GM23338 (cell line): Measurements from ENCODE around the gene SELENOS. TPM values are rescaled to one million over a fixed set of nuclear protein-coding genes. Genes with fewer than 3 reads are reported as not detected.

Experiments
- ATAC-seq: fragments of 200-7000 bp; cut with Tn5 transposase; 3 replicates; pipeline ENCODE4 v1.9.1; 2020
- DNase-seq: peaks from one replicate; pipeline ENCODE4 v3.0.0-alpha.2; 2015; ENCODE audit warnings: low spot score
- H2AFZ ChIP-seq: fragments of 200-600 bp; sonication (generic); 2 replicates; pipeline ENCODE4 v1.8.0; 2016; ENCODE audit warnings: antibody characterized with exemption, mild to moderate bottlenecking, moderate library complexity
- H3F3A ChIP-seq: fragments of 200-600 bp; sonication (generic); replicated peaks from 2 replicates; pipeline ENCODE4 v1.8.0; 2017; ENCODE audit warnings: antibody characterized with exemption, mixed run types, low read depth
- H3K27ac ChIP-seq: fragments of 200-600 bp; sonication (generic); 2 replicates; pipeline ENCODE4 v1.6.1; 2016; ENCODE audit warnings: low read depth
- H3K27me3 ChIP-seq: fragments of 200-600 bp; sonication (generic); 2 replicates; pipeline ENCODE4 v1.8.0; 2016; ENCODE audit warnings: mild to moderate bottlenecking, mixed run types, moderate library complexity; ENCODE audit not compliant: insufficient read depth
- H3K36me3 ChIP-seq: fragments of 200-600 bp; sonication (generic); 2 replicates; pipeline ENCODE4 v1.8.0; 2016; ENCODE audit warnings: mild to moderate bottlenecking; ENCODE audit not compliant: insufficient read depth
- H3K4me1 ChIP-seq: fragments of 200-600 bp; sonication (generic); 2 replicates; pipeline ENCODE4 v1.8.0; 2016; ENCODE audit warnings: mild to moderate bottlenecking, moderate library complexity; ENCODE audit not compliant: insufficient read depth
- H3K4me2 ChIP-seq: fragments of 200-600 bp; sonication (generic); 2 replicates; pipeline ENCODE4 v1.7.1; 2017; ENCODE audit warnings: mixed run types
- H3K4me3 ChIP-seq: fragments of 200-600 bp; sonication (generic); 2 replicates; pipeline ENCODE4 v1.6.1; 2016; ENCODE audit warnings: mixed run types
- H3K79me2 ChIP-seq: fragments of 200-600 bp; sonication (generic); replicated peaks from 2 replicates; pipeline ENCODE4 v1.8.0; 2017; ENCODE audit warnings: mild to moderate bottlenecking; ENCODE audit not compliant: insufficient read depth
- H3K9me2 ChIP-seq: fragments of 200-600 bp; sonication (generic); 2 replicates; pipeline ENCODE4 v1.8.0; 2017; ENCODE audit not compliant: insufficient read depth
- H4K20me1 ChIP-seq: fragments of 200-600 bp; sonication (generic); replicated peaks from 2 replicates; pipeline ENCODE4 v1.8.0; 2017; ENCODE audit warnings: mild to moderate bottlenecking; ENCODE audit not compliant: insufficient read depth
- H3K27ac Mint-ChIP-seq: 2 replicates; pipeline ENCODE4 v1.8.0; 2020; ENCODE audit warnings: inconsistent platforms, mild to moderate bottlenecking, moderate library complexity, mixed read lengths
- H3K27me3 Mint-ChIP-seq: 3 replicates; pipeline ENCODE4 v1.8.0; 2022; ENCODE audit warnings: low read depth, mild to moderate bottlenecking, moderate library complexity, mixed read lengths, inconsistent platforms; ENCODE audit not compliant: insufficient read depth, poor library complexity
- H3K36me3 Mint-ChIP-seq: 3 replicates; pipeline ENCODE4 v1.8.0; 2021; ENCODE audit warnings: low read depth, mild to moderate bottlenecking, inconsistent platforms, moderate library complexity, mixed read lengths
- H3K4me1 Mint-ChIP-seq: 3 replicates; pipeline ENCODE4 v1.8.0; 2020; ENCODE audit warnings: mild to moderate bottlenecking, inconsistent platforms, mixed read lengths
- H3K4me3 Mint-ChIP-seq: 3 replicates; pipeline ENCODE4 v1.8.0; 2021; ENCODE audit warnings: moderate library complexity, mild to moderate bottlenecking, inconsistent platforms, mixed read lengths
- H3K9me3 Mint-ChIP-seq: 3 replicates; pipeline ENCODE4 v1.8.0; 2020; ENCODE audit warnings: moderate library complexity, mild to moderate bottlenecking, inconsistent platforms, mixed read lengths
- CREB1 ChIP-seq: fragments of 250-450 bp; sonication (Bioruptor Pico); IDR thresholded peaks from 2 replicates; pipeline ENCODE4 v1.5.0; 2020; ENCODE audit warnings: low read depth, mild to moderate bottlenecking, moderate library complexity
- EZH2 ChIP-seq: fragments of 200-600 bp; sonication (generic); IDR thresholded peaks from one replicate; pipeline ENCODE4 v1.8.0; 2017; ENCODE audit warnings: antibody characterized with exemption, mild to moderate bottlenecking, low read depth; ENCODE audit not compliant: unreplicated experiment
- EZH2phosphoT487 ChIP-seq: fragments of 200-600 bp; sonication (generic); IDR thresholded peaks from one replicate; pipeline ENCODE4 v1.8.1; 2018; ENCODE audit warnings: antibody characterized with exemption; ENCODE audit not compliant: unreplicated experiment
- JUNB ChIP-seq: IDR thresholded peaks from one replicate; pipeline ENCODE4 v1.6.1; 2016; ENCODE audit warnings: antibody characterized with exemption; ENCODE audit not compliant: unreplicated experiment
- NANOG ChIP-seq: IDR thresholded peaks from 2 replicates; pipeline ENCODE4 v1.6.1; 2016; ENCODE audit warnings: antibody characterized with exemption, borderline replicate concordance
- POLR2AphosphoS5 ChIP-seq: IDR thresholded peaks from 2 replicates; pipeline ENCODE4 v1.6.1; 2016; ENCODE audit warnings: antibody characterized with exemption, low read depth
- STAT1 ChIP-seq: IDR thresholded peaks from one replicate; pipeline ENCODE4 v1.6.1; 2016; ENCODE audit warnings: antibody characterized with exemption; ENCODE audit not compliant: unreplicated experiment
- ZNF114 ChIP-seq: fragments of 250-450 bp; sonication (Bioruptor Pico); IDR thresholded peaks from 2 replicates; pipeline ENCODE4 v1.5.0; 2020; ENCODE audit warnings: mild to moderate bottlenecking, moderate library complexity
- ZNF331 ChIP-seq: fragments of 250-450 bp; sonication (Bioruptor Pico); IDR thresholded peaks from 2 replicates; pipeline ENCODE4 v1.5.0; 2020; ENCODE audit warnings: low read depth, mild to moderate bottlenecking, moderate library complexity
- polyA plus RNA-seq: library from polyadenylated mRNA; unstranded; fragments of >200 nt; fragmentation: Nextera tagmentation; extraction: Ambion mirVana; gene quantifications from 2 replicates; pipeline ENCODE4 v1.2.1, GENCODE V29; 2016
- total RNA-seq: library from RNA; depleted of rRNA; stranded (reverse); fragments of >200 nt; shearing (Covaris generic); gene quantifications from 2 replicates; pipeline ENCODE4 v1.2.3, GENCODE V29; 2014
- TF ChIP-seq, protein P1 (sequence below): IDR thresholded peaks from one replicate; pipeline ENCODE4 v1.6.1; 2018; ENCODE audit warnings: antibody characterized with exemption; ENCODE audit not compliant: unreplicated experiment
- TF ChIP-seq, protein P2 (sequence below): IDR thresholded peaks from 2 replicates; pipeline ENCODE4 v1.6.1; 2016; ENCODE audit warnings: antibody characterized with exemption
- TF ChIP-seq, protein P3 (sequence below): fragments of 250-450 bp; sonication (Bioruptor Pico); IDR thresholded peaks from 2 replicates; pipeline ENCODE4 v1.5.0; 2020; ENCODE audit warnings: mild to moderate bottlenecking, moderate library complexity
- TF ChIP-seq, protein P4 (sequence below), 2 experiments: fragments of 200-600 bp in 1 of 2; sonication (generic) in 1 of 2; conservative IDR thresholded peaks; 2 replicates each; pipeline versions ENCODE4 v1.5.1 to v1.6.1; 2016 to 2017; ENCODE audit warnings: antibody characterized with exemption in 2 of 2, low read depth in 2 of 2, mild to moderate bottlenecking in 2 of 2, moderate library complexity in 1 of 2

Gene SELENOS
- total and polyA plus RNA-seq, 2 experiments from 2014 or later: 37.0 to 106 TPM

DNA sequence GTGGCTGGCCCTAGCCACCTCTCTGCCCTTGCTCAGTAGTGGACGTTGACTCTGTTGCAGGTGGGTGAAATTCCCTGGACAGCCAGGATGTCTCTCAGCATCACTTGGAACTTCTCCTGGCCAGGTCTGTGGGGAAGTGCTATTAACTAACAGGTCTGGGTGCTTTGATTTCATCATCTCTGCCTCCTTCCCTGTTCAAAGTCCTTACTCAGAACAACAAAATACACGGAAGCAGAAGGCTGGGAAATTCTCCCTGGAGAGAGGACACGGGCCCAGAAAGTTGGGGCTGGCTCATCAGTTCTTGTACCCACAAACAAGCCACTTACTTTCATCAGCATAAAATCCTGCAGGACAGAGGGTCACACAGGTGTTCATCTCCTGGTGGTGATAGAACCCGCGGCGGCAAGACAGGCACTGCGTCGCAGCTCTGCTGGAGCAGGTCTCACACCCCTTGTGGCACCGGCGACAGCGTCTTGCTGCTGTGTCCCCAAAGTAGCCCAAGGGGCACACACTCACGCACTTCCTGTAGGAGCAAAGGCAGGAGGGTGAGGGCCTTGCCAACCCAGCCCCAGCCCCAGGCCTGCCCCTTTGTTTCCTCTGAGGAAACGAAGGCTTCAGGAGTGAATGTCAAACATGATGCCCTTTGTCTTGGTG, 47.4 kb upstream of the SELENOS start:
- Histone ChIP-seq H3K4me2 (no peak overlapping the region), H3K4me3 (no peak overlapping the region), H3K27me3 (no peaks in the 10 kb centered on the region), H3K4me1 (no peaks in the 10 kb centered on the region), H3K36me3 (no peaks in the 10 kb centered on the region), H3K79me2 (no peaks in the 10 kb centered on the region), H3K27ac (no peak overlapping the region), H3K9me2 (no peaks in the 10 kb centered on the region), H3F3A (no peaks in the 10 kb centered on the region), H4K20me1 (no peaks in the 10 kb centered on the region), H2AFZ (no peak overlapping the region)
- no peaks in the 10 kb centered on the region; the same call in 2 of the 3 replicates for H3K9me3 Mint-ChIP-seq
- DNase-seq (no peak), ATAC-seq (no peak)
- H3K4me1 Mint-ChIP-seq: peaks cover 6% of the 10 kb centered on the region; the same call in 2 of the 3 replicates
- no peak overlapping the region for H3K27ac Mint-ChIP-seq
- H3K36me3 Mint-ChIP-seq: no peaks in the 10 kb centered on the region; the same call in 2 of the 3 replicates
- TF ChIP-seq, protein P1, sequence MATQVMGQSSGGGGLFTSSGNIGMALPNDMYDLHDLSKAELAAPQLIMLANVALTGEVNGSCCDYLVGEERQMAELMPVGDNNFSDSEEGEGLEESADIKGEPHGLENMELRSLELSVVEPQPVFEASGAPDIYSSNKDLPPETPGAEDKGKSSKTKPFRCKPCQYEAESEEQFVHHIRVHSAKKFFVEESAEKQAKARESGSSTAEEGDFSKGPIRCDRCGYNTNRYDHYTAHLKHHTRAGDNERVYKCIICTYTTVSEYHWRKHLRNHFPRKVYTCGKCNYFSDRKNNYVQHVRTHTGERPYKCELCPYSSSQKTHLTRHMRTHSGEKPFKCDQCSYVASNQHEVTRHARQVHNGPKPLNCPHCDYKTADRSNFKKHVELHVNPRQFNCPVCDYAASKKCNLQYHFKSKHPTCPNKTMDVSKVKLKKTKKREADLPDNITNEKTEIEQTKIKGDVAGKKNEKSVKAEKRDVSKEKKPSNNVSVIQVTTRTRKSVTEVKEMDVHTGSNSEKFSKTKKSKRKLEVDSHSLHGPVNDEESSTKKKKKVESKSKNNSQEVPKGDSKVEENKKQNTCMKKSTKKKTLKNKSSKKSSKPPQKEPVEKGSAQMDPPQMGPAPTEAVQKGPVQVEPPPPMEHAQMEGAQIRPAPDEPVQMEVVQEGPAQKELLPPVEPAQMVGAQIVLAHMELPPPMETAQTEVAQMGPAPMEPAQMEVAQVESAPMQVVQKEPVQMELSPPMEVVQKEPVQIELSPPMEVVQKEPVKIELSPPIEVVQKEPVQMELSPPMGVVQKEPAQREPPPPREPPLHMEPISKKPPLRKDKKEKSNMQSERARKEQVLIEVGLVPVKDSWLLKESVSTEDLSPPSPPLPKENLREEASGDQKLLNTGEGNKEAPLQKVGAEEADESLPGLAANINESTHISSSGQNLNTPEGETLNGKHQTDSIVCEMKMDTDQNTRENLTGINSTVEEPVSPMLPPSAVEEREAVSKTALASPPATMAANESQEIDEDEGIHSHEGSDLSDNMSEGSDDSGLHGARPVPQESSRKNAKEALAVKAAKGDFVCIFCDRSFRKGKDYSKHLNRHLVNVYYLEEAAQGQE: no peak
- TF ChIP-seq, protein P2, sequence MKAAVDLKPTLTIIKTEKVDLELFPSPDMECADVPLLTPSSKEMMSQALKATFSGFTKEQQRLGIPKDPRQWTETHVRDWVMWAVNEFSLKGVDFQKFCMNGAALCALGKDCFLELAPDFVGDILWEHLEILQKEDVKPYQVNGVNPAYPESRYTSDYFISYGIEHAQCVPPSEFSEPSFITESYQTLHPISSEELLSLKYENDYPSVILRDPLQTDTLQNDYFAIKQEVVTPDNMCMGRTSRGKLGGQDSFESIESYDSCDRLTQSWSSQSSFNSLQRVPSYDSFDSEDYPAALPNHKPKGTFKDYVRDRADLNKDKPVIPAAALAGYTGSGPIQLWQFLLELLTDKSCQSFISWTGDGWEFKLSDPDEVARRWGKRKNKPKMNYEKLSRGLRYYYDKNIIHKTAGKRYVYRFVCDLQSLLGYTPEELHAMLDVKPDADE: no peak
- TF ChIP-seq CREB1 (no peak), NANOG (no peak), EZH2phosphoT487 (no peak), ZNF114 (CRISPR knock-in tag) (no peak), STAT1 (no peak), JUNB (no peak), ZNF331 (CRISPR knock-in tag) (no peak), POLR2AphosphoS5 (no peak), EZH2 (no peak)
- TF ChIP-seq, protein P3, sequence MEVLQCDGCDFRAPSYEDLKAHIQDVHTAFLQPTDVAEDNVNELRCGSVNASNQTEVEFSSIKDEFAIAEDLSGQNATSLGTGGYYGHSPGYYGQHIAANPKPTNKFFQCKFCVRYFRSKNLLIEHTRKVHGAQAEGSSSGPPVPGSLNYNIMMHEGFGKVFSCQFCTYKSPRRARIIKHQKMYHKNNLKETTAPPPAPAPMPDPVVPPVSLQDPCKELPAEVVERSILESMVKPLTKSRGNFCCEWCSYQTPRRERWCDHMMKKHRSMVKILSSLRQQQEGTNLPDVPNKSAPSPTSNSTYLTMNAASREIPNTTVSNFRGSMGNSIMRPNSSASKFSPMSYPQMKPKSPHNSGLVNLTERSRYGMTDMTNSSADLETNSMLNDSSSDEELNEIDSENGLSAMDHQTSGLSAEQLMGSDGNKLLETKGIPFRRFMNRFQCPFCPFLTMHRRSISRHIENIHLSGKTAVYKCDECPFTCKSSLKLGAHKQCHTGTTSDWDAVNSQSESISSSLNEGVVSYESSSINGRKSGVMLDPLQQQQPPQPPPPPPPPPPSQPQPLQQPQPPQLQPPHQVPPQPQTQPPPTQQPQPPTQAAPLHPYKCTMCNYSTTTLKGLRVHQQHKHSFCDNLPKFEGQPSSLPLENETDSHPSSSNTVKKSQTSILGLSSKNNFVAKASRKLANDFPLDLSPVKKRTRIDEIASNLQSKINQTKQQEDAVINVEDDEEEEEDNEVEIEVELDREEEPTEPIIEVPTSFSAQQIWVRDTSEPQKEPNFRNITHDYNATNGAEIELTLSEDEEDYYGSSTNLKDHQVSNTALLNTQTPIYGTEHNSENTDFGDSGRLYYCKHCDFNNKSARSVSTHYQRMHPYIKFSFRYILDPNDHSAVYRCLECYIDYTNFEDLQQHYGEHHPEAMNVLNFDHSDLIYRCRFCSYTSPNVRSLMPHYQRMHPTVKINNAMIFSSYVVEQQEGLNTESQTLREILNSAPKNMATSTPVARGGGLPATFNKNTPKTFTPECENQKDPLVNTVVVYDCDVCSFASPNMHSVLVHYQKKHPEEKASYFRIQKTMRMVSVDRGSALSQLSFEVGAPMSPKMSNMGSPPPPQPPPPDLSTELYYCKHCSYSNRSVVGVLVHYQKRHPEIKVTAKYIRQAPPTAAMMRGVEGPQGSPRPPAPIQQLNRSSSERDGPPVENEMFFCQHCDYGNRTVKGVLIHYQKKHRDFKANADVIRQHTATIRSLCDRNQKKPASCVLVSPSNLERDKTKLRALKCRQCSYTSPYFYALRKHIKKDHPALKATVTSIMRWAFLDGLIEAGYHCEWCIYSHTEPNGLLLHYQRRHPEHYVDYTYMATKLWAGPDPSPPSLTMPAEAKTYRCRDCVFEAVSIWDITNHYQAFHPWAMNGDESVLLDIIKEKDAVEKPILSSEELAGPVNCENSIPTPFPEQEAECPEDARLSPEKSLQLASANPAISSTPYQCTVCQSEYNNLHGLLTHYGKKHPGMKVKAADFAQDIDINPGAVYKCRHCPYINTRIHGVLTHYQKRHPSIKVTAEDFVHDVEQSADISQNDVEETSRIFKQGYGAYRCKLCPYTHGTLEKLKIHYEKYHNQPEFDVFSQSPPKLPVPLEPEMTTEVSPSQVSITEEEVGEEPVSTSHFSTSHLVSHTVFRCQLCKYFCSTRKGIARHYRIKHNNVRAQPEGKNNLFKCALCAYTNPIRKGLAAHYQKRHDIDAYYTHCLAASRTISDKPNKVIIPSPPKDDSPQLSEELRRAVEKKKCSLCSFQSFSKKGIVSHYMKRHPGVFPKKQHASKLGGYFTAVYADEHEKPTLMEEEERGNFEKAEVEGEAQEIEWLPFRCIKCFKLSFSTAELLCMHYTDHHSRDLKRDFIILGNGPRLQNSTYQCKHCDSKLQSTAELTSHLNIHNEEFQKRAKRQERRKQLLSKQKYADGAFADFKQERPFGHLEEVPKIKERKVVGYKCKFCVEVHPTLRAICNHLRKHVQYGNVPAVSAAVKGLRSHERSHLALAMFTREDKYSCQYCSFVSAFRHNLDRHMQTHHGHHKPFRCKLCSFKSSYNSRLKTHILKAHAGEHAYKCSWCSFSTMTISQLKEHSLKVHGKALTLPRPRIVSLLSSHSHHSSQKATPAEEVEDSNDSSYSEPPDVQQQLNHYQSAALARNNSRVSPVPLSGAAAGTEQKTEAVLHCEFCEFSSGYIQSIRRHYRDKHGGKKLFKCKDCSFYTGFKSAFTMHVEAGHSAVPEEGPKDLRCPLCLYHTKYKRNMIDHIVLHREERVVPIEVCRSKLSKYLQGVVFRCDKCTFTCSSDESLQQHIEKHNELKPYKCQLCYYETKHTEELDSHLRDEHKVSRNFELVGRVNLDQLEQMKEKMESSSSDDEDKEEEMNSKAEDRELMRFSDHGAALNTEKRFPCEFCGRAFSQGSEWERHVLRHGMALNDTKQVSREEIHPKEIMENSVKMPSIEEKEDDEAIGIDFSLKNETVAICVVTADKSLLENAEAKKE (CRISPR knock-in tag): no peak
- TF ChIP-seq, protein P4, sequence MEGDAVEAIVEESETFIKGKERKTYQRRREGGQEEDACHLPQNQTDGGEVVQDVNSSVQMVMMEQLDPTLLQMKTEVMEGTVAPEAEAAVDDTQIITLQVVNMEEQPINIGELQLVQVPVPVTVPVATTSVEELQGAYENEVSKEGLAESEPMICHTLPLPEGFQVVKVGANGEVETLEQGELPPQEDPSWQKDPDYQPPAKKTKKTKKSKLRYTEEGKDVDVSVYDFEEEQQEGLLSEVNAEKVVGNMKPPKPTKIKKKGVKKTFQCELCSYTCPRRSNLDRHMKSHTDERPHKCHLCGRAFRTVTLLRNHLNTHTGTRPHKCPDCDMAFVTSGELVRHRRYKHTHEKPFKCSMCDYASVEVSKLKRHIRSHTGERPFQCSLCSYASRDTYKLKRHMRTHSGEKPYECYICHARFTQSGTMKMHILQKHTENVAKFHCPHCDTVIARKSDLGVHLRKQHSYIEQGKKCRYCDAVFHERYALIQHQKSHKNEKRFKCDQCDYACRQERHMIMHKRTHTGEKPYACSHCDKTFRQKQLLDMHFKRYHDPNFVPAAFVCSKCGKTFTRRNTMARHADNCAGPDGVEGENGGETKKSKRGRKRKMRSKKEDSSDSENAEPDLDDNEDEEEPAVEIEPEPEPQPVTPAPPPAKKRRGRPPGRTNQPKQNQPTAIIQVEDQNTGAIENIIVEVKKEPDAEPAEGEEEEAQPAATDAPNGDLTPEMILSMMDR (conservative IDR thresholded peaks at IDR 0.05; ENCODE audit: low read depth in 2 of 2): no peak
- H3K27me3 Mint-ChIP-seq: peaks cover 12% of the 10 kb centered on the region
- H3K4me3 Mint-ChIP-seq: no peak overlapping the region
